A549 (cell line): ENCODE data around the gene ANKRD28.

ENCODE experiments used
- CHD4 ChIP-seq: fragments of 200-600 bp; sonication (generic); IDR thresholded peaks from 2 replicates; pipeline ENCODE4 v1.6.1; 2016; ENCODE audit warnings: antibody characterized with exemption, mild to moderate bottlenecking, borderline replicate concordance
- POLR2A ChIP-seq: IDR thresholded peaks from 2 replicates; pipeline ENCODE4 v1.6.1; 2012; ENCODE audit warnings: mild to moderate bottlenecking, low read length
- RAD21 ChIP-seq, 2 experiments: fragments of >200 bp in 1 of 2; sonication (Bioruptor Twin) in 1 of 2; formaldehyde crosslinking in 1 of 2; IDR thresholded peaks in 1 of 2; conservative IDR thresholded peaks in 1 of 2; 2 replicates in 1 of 2; 3 replicates in 1 of 2; pipeline ENCODE4 v1.6.1; 2012 to 2018; ENCODE audit warnings: inconsistent platforms in 1 of 2
- TF ChIP-seq, protein P1 (sequence below): fragments of >200 bp; sonication (Bioruptor Twin); formaldehyde crosslinking; IDR thresholded peaks from 3 replicates; pipeline ENCODE4 v1.5.1; 2016
- TF ChIP-seq, protein P2 (sequence below): IDR thresholded peaks from 2 replicates; pipeline ENCODE4 v1.6.1; 2012

DNA sequence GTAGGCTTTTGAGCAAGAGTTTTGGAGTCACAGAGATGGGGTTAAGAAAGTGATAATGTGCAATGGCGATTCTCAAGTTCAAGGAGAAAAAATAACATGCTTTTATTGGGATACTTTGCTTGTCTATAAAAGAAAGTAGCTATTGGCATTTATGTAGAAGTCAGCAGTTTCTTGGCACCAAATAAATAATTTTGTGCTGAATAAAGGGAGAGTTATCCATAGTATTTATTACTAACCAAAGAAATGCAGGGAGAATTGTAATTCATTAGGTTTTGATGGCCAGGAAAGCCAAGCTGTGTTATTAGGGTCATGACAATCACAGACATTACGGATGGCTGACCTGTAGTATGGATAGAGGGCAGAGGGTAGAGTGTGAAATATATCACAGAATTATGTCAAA, 163.1 kb downstream of the ANKRD28 start:
- TF ChIP-seq POLR2A (no peak), CHD4 (no peak), RAD21 (conservative IDR thresholded peaks at IDR 0.05 in 1 of 2, IDR thresholded peaks at IDR 0.05 in 1 of 2) (no peak)
- TF ChIP-seq, protein P1, sequence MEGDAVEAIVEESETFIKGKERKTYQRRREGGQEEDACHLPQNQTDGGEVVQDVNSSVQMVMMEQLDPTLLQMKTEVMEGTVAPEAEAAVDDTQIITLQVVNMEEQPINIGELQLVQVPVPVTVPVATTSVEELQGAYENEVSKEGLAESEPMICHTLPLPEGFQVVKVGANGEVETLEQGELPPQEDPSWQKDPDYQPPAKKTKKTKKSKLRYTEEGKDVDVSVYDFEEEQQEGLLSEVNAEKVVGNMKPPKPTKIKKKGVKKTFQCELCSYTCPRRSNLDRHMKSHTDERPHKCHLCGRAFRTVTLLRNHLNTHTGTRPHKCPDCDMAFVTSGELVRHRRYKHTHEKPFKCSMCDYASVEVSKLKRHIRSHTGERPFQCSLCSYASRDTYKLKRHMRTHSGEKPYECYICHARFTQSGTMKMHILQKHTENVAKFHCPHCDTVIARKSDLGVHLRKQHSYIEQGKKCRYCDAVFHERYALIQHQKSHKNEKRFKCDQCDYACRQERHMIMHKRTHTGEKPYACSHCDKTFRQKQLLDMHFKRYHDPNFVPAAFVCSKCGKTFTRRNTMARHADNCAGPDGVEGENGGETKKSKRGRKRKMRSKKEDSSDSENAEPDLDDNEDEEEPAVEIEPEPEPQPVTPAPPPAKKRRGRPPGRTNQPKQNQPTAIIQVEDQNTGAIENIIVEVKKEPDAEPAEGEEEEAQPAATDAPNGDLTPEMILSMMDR = no peak
- TF ChIP-seq, protein P2, sequence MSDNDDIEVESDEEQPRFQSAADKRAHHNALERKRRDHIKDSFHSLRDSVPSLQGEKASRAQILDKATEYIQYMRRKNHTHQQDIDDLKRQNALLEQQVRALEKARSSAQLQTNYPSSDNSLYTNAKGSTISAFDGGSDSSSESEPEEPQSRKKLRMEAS = no peak
